Mammary epithelial cell (primary cell): ENCODE measurements around the gene ANTXR2.
"Not testable (repeated sequence)": the region's sequence is repeated elsewhere in the genome, so short reads cannot be mapped to it uniquely, and the experiment has no call there.

Source experiments
- EZH2 ChIP-seq: IDR thresholded peaks from 2 replicates; pipeline ENCODE4 v1.6.1; 2012; ENCODE audit warnings: low read length, inconsistent platforms, borderline replicate concordance
- TF ChIP-seq, protein P1 (sequence below), 2 donors: IDR thresholded peaks in 1 of 2; conservative IDR thresholded peaks in 1 of 2; 2 replicates each; pipeline ENCODE4 v1.5.1; 2011 to 2012; ENCODE audit warnings: inconsistent platforms in 2 of 2, low read length in 2 of 2, mild to moderate bottlenecking in 2 of 2, control low read depth in 1 of 2, low read depth in 1 of 2; ENCODE audit not compliant: insufficient read depth in 1 of 2; ENCODE audit errors: extremely low read depth in 1 of 2

DNA sequence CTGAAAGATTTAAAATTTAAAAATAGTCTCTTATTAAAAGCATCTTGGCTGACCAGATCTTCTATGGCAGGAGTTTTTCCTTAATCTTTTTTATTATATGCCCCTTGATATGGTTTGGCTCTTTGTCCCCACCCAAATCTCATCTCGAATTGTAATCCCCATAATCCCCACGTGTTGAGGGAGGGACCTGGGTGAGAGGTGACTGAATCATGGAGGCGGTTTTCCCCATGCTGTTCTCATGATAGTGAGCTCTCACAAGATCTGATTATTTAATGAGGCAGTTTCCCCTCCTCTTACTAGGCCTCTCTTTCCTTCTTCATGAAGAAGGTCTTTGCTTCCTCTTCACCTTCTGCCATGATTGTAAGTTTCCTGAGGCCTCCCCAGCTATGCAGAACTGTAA, 74.0 kb downstream of the ANTXR2 start:
- TF ChIP-seq, protein P1, sequence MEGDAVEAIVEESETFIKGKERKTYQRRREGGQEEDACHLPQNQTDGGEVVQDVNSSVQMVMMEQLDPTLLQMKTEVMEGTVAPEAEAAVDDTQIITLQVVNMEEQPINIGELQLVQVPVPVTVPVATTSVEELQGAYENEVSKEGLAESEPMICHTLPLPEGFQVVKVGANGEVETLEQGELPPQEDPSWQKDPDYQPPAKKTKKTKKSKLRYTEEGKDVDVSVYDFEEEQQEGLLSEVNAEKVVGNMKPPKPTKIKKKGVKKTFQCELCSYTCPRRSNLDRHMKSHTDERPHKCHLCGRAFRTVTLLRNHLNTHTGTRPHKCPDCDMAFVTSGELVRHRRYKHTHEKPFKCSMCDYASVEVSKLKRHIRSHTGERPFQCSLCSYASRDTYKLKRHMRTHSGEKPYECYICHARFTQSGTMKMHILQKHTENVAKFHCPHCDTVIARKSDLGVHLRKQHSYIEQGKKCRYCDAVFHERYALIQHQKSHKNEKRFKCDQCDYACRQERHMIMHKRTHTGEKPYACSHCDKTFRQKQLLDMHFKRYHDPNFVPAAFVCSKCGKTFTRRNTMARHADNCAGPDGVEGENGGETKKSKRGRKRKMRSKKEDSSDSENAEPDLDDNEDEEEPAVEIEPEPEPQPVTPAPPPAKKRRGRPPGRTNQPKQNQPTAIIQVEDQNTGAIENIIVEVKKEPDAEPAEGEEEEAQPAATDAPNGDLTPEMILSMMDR (conservative IDR thresholded peaks at IDR 0.05 in 1 of 2, IDR thresholded peaks at IDR 0.05 in 1 of 2; ENCODE audit: extremely low read depth in 1 of 2, insufficient read depth in 1 of 2, low read depth in 1 of 2, low read length in 2 of 2) = not testable (repeated sequence)
- TF ChIP-seq EZH2 = not testable (repeated sequence)
